Muscle layer of duodenum (tissue), 2 donors: ENCODE measurements around the gene TBL1X.

Source experiments
- H3K27ac ChIP-seq: one replicate; pipeline ENCODE4 v1.7.0; 2013; ENCODE audit warnings: mild to moderate bottlenecking, low read length
- H3K27me3 ChIP-seq: one replicate; pipeline ENCODE4 v1.7.0; 2013; ENCODE audit warnings: low read depth, mild to moderate bottlenecking, control low read depth, low read length
- H3K36me3 ChIP-seq, 2 donors: one replicate each; pipeline ENCODE4 v1.7.0; 2013; ENCODE audit warnings: low read length in 2 of 2, control low read depth in 1 of 2, mild to moderate bottlenecking in 1 of 2; ENCODE audit not compliant: insufficient read depth in 2 of 2, control insufficient read depth in 1 of 2
- H3K4me1 ChIP-seq, 2 donors: one replicate each; pipeline ENCODE4 v1.7.0; 2013; ENCODE audit warnings: low read length in 2 of 2, mild to moderate bottlenecking in 2 of 2, control low read depth in 1 of 2, moderate library complexity in 1 of 2; ENCODE audit not compliant: insufficient read depth in 2 of 2, control insufficient read depth in 1 of 2
- H3K4me3 ChIP-seq, 2 donors: one replicate each; pipeline ENCODE4 v1.7.0; 2013; ENCODE audit warnings: low read length in 2 of 2, low read depth in 1 of 2, mild to moderate bottlenecking in 1 of 2
- H3K9me3 ChIP-seq, 2 donors: one replicate each; pipeline ENCODE4 v1.7.0; 2013; ENCODE audit warnings: low read length in 2 of 2, control low read depth in 1 of 2, mild to moderate bottlenecking in 1 of 2; ENCODE audit not compliant: control insufficient read depth in 1 of 2
- donor health status: healthy.

The TBL1X gene

DNA sequence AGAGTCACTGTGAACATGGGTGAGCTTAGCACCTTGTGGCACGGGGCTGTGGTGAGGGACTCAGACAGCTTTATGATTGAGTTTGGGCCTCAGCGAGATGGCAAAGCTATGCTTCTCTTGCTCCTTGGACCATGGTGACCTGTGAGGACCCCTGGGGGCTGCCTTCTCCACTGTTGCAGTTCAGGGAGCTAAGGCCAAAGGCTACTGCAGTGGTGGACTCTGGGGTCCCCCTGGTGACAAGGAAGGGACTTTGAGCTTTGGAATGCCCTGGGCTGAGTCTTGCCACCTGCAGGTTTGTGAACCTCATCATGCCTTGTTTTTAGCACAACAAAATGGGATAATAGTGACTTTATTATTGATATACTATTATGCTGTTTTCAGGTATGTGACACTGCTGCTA is 36.5 kb downstream of the TBL1X start:
- Histone ChIP-seq H3K27ac (no peak overlapping the region), H3K27me3 (no peaks in the 10 kb centered on the region), H3K4me3 (no peak overlapping the region), H3K4me1 (no peaks in the 10 kb centered on the region), H3K9me3 (no peaks in the 10 kb centered on the region), H3K36me3 (peaks cover 0 to 12% of the 10 kb centered on the region in 2 donors)

DNA sequence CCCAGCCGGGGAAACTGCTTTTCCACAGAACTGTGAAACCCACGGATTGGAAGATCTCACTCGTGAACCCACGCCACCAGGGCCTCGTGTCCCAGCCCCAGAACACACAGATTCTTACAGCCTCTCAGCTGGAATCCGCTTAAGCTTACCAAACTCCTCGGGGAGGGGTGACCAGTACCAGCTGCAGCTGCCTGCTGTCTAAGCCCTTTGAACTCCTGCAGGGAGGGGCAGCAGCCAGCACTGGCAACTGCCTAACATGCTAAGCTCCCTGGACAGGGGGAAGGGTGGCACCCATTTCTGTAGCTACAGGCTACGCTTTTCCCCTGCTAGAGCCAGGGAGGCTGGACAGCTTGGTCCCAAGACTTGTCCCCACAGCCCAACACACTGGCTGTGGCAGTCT is 38.4 kb downstream of the TBL1X start:
- H3K36me3 ChIP-seq = peaks cover 0 to 12% of the 10 kb centered on the region in 2 donors

GRCh38 chrX:9510366-9510765 is 45.5 kb downstream of the TBL1X start:
- Histone ChIP-seq H3K4me1 (no peaks in the 10 kb centered on the region), H3K36me3 (no peaks in the 10 kb centered on the region), H3K27ac (no peak overlapping the region), H3K4me3 (no peak overlapping the region), H3K9me3 (no peaks in the 10 kb centered on the region), H3K27me3 (no peaks in the 10 kb centered on the region)

More for the DNA sequence above, 38.4 kb downstream of the TBL1X start:
- H3K27ac ChIP-seq = no peak overlapping the region
- no peaks in the 10 kb centered on the region for H3K27me3 ChIP-seq
- H3K9me3 ChIP-seq = no peaks in the 10 kb centered on the region
- H3K4me3 ChIP-seq = no peak overlapping the region
- H3K4me1 ChIP-seq = no peaks in the 10 kb centered on the region

- H3K4me1 ChIP-seq = no peaks in the 10 kb centered on the region
- no peaks in the 10 kb centered on the region for H3K27me3 ChIP-seq
- no peak overlapping the region for H3K4me3 ChIP-seq
- H3K9me3 ChIP-seq = no peaks in the 10 kb centered on the region
- H3K27ac ChIP-seq = no peak overlapping the region
- H3K36me3 ChIP-seq = no peaks in the 10 kb centered on the region
Observed at GRCh38 chrX:9510980-9511379, 46.1 kb downstream of the TBL1X start.

GRCh38 chrX:9515489-9515888 is 50.6 kb downstream of the TBL1X start:
- H3K27me3 ChIP-seq = no peaks in the 10 kb centered on the region
- no peaks in the 10 kb centered on the region for H3K36me3 ChIP-seq
- H3K9me3 ChIP-seq = no peaks in the 10 kb centered on the region
- H3K27ac ChIP-seq = no peak overlapping the region
- peaks cover 0 to 4% of the 10 kb centered on the region in 2 donors for H3K4me1 ChIP-seq
- no peak overlapping the region for H3K4me3 ChIP-seq

DNA sequence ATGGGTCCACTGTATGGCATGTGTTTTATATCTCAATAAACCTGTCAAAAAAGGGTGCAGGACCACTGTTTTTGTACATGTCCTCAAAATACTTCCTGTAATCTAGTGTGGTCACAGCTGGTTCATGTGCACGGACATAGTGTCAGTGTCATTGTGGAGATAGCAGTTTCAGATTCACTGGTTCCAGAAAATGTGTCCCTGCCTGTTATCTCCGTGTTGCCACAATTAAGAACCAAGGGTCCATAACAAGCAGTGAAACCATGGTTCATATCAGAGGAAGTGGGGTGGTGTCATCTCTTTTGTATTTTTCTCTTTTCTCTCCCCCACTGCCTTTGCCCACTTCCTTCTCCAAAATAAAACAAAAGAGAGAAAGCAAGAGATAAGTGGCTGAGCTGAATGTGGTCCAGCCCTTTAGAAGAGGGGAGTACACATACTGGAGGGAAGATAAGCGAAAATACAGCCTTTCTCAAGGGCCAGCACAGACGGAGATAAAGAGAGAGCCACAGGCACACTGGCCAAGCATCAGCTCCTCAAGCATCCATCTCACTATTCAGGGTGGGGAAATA is 51.2 kb downstream of the TBL1X start:
- H3K4me3 ChIP-seq = no peak overlapping the region
- no peaks in the 10 kb centered on the region for H3K9me3 ChIP-seq
- peaks cover 0 to 4% of the 10 kb centered on the region in 2 donors for H3K4me1 ChIP-seq
- H3K27me3 ChIP-seq = no peaks in the 10 kb centered on the region
- H3K36me3 ChIP-seq = no peaks in the 10 kb centered on the region
- no peak overlapping the region for H3K27ac ChIP-seq

DNA sequence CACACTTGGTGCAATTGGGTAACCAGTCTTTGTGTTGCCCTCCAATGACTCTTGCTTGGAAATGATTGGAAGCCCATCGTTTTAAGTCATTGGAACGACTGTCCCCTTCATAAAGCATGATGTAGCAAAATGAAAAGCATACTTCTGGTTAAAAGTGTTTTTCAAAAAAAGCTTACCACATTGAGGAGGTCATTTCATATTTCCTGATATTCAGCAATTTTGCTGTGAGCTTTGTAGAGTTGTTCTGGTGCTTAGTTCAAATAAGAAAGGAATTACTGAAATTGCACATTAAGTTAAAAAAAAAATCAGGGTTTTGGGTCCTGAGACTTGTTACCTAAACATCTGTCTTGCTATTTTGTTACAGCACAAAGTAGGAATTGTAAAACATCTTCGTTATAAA is 51.8 kb downstream of the TBL1X start:
- H3K27ac ChIP-seq = no peak overlapping the region
- no peak overlapping the region for H3K4me3 ChIP-seq
- H3K4me1 ChIP-seq = peaks cover 0 to 4% of the 10 kb centered on the region in 2 donors
- no peaks in the 10 kb centered on the region for H3K9me3 ChIP-seq
- no peaks in the 10 kb centered on the region for H3K27me3 ChIP-seq
- H3K36me3 ChIP-seq = no peaks in the 10 kb centered on the region

DNA sequence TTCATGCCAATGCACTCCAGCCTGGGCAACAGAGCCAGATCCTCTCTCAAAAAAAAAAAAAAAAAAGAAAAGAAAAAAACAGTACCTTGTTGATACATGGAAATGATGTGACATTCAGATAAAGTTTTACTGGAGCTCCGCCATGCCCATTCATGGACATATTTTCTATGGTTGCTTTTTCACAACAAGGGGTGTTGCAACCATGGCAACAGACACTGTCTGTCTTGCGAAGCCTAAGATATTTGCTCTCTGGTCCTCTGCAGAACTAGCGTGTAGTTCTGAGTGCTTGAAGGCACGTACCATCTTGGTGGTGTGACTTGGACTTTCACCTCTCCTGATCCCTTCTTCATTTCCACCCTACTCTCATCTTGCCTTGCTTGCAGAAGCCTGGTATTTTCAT is 53.2 kb downstream of the TBL1X start:
- peaks cover 0 to 10% of the 10 kb centered on the region in 2 donors for H3K4me1 ChIP-seq
- H3K9me3 ChIP-seq = no peaks in the 10 kb centered on the region
- no peak overlapping the region for H3K4me3 ChIP-seq
- H3K27ac ChIP-seq = no peak overlapping the region
- no peaks in the 10 kb centered on the region for H3K36me3 ChIP-seq
- H3K27me3 ChIP-seq = no peaks in the 10 kb centered on the region

GRCh38 chrX:9518889-9519288 is 54.0 kb downstream of the TBL1X start:
- Histone ChIP-seq H3K27ac (no peak overlapping the region), H3K4me3 (no peak overlapping the region), H3K4me1 (peaks cover 0 to 10% of the 10 kb centered on the region in 2 donors), H3K36me3 (no peaks in the 10 kb centered on the region), H3K27me3 (no peaks in the 10 kb centered on the region), H3K9me3 (no peaks in the 10 kb centered on the region)

GRCh38 chrX:9519546-9520216 is 54.8 kb downstream of the TBL1X start:
- Histone ChIP-seq H3K9me3 (no peaks in the 10 kb centered on the region), H3K4me1 (peaks cover 0 to 10% of the 10 kb centered on the region in 2 donors), H3K27me3 (no peaks in the 10 kb centered on the region), H3K4me3 (no peak overlapping the region), H3K27ac (no peak overlapping the region), H3K36me3 (no peaks in the 10 kb centered on the region)

DNA sequence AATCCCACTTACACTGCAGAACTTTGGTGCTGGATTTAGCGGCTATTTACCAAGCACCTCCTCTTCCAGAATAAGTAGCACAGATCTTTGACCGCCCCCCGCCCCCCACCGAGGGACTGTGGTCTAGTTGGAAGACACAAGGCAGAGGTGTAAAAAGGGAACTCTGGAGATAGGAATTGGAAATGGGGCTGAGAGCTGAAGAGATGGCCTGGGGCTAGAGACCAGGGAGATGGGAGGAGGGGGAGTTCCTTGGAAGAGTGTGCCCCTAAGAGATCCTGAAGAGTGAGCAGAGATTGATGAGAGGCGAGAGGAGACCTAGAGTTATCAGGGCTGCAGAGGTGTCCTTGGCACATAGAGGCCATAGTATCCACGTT is 55.3 kb downstream of the TBL1X start:
- no peaks in the 10 kb centered on the region for H3K27me3 ChIP-seq
- H3K36me3 ChIP-seq = no peaks in the 10 kb centered on the region
- H3K4me3 ChIP-seq = no peak overlapping the region
- H3K4me1 ChIP-seq = peaks cover 0 to 10% of the 10 kb centered on the region in 2 donors
- no peaks in the 10 kb centered on the region for H3K9me3 ChIP-seq
- H3K27ac ChIP-seq = no peak overlapping the region
